ENCODE measurements around the gene FCN1. TPM values are rescaled to one million over a fixed set of nuclear protein-coding genes. Genes with fewer than 3 reads are reported as not detected.

Gene FCN1
- total RNA-seq, 2 donors from 2014 or later, result 0.63 to 2.1 TPM

GRCh38 chr9:134913713-134914500 is 3.8 kb downstream of the FCN1 start:
- DNase-seq (ENCODE audit: low spot score), result no peak
- H3K27ac ChIP-seq, result no peak overlapping the region
- no peaks in the 10 kb centered on the region for H3K4me1 ChIP-seq
- no peaks in the 10 kb centered on the region for H3K27me3 ChIP-seq
- TF ChIP-seq, protein P1, sequence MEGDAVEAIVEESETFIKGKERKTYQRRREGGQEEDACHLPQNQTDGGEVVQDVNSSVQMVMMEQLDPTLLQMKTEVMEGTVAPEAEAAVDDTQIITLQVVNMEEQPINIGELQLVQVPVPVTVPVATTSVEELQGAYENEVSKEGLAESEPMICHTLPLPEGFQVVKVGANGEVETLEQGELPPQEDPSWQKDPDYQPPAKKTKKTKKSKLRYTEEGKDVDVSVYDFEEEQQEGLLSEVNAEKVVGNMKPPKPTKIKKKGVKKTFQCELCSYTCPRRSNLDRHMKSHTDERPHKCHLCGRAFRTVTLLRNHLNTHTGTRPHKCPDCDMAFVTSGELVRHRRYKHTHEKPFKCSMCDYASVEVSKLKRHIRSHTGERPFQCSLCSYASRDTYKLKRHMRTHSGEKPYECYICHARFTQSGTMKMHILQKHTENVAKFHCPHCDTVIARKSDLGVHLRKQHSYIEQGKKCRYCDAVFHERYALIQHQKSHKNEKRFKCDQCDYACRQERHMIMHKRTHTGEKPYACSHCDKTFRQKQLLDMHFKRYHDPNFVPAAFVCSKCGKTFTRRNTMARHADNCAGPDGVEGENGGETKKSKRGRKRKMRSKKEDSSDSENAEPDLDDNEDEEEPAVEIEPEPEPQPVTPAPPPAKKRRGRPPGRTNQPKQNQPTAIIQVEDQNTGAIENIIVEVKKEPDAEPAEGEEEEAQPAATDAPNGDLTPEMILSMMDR (IDR thresholded peaks at IDR 0.05), result no peak
- no peak overlapping the region for H3K4me3 ChIP-seq
- no peaks in the 10 kb centered on the region for H3K36me3 ChIP-seq
- H3K9me3 ChIP-seq, result no peaks in the 10 kb centered on the region

DNA sequence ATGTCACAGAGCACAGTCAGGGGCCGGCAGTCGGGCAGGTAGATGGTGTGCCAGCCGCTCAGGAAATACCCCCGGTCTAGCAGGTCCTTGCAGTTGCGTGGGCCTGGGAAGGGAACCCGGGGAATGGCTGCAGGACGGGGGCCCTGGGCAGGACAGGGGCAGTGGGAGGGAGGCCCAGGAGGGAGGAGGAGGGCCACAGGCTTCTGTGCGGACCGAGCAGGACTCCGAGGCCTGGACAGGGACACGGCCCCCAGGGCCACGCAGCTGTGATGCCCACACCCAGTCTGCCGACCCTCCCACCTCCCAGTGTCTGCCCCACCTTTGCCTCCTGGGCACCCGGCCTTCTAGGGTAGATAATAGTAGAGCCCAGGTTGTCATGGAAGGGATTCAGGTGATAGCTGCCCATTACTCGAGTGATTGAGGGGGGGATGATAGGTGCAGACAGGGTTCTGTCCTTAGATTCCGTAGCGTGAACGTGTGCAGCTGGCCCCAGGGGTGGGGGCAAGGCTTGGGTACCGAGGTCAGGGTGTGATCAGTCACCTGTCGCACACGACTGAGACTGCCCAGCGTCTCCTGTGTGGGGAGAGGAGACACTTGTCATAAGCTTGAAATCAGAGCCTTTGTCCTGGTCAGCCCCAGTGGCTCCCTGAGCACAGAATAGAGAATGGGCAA is 4.5 kb downstream of the FCN1 start:
- H3K36me3 ChIP-seq, result no peaks in the 10 kb centered on the region
- no peak for DNase-seq (ENCODE audit: low spot score)
- TF ChIP-seq, protein P1 (IDR thresholded peaks at IDR 0.05), result no peak
- H3K27ac ChIP-seq, result no peak overlapping the region
- no peaks in the 10 kb centered on the region for H3K4me1 ChIP-seq
- no peaks in the 10 kb centered on the region for H3K9me3 ChIP-seq
- no peaks in the 10 kb centered on the region for H3K27me3 ChIP-seq
- H3K4me3 ChIP-seq, result no peak overlapping the region

GRCh38 chr9:134912126-134912840 is 5.4 kb downstream of the FCN1 start:
- Histone ChIP-seq H3K9me3 (no peaks in the 10 kb centered on the region), H3K4me3 (no peak overlapping the region), H3K4me1 (no peaks in the 10 kb centered on the region), H3K27me3 (no peaks in the 10 kb centered on the region), H3K36me3 (no peaks in the 10 kb centered on the region), H3K27ac (no peak overlapping the region)
- no peak for DNase-seq (ENCODE audit: low spot score)
- TF ChIP-seq, protein P1 (IDR thresholded peaks at IDR 0.05), result no peak

DNA sequence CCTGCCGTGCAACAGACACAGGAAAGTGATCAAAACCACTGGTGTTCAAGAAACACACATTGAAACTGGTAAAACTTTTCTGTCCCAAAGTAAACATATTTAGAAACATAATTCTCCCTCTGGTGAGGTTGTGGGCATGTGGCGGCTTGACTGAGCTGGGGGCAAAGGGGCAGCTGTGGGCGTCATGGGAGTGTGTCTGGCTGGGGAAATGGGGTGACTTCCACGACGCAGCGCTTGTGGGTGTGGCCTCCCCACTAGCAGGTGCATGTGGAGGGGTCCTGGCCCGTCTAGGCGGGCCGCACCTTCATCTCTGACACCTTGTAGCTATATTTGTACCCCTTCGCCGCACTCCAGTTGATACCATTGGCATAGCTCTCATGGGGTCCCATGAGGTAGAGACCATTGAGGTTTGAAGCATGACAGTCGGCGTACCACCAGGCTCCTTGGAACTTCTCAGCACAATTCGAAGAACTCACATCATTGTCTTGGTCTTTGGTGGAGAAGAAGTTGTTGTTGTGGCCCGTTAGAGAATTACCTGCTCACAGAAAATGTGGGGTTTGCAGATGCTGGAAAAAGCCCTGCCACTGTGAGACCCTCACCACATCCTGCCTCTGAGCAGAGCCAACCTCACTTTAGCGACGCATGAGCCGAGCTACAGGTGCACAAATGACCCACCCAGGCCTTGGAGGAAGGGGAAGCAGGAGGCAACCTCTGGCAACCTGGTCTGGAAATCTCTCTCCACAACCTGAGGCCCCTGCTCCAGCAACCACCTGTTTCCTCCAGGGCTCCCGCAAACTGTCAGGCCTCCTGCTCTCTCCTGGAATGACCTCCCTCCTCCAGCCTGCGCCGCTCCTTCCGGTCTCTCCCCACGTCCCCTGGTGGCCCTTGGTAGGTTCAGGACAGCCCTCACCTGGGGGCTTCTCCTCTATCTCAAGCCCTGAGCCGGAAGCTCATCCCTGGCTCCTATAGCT is 7.9 kb downstream of the FCN1 start:
- TF ChIP-seq, protein P1 (IDR thresholded peaks at IDR 0.05), result no peak
- DNase-seq (ENCODE audit: low spot score), result no peak
- no peaks in the 10 kb centered on the region for H3K27me3 ChIP-seq

More for the DNA sequence above, 7.9 kb downstream of the FCN1 start:
- H3K4me3 ChIP-seq, result no peak overlapping the region
- no peaks in the 10 kb centered on the region for H3K4me1 ChIP-seq
- no peak overlapping the region for H3K27ac ChIP-seq
- H3K9me3 ChIP-seq, result no peaks in the 10 kb centered on the region
- H3K36me3 ChIP-seq, result no peaks in the 10 kb centered on the region
